ENCODE data around the gene NKRF. TPM values are rescaled to one million over a fixed set of nuclear protein-coding genes. Genes with fewer than 3 reads are reported as not detected.

The NKRF gene
- total and polyA plus RNA-seq, 2 experiments from 2014 or later: 4.2 to 5.1 TPM

DNA sequence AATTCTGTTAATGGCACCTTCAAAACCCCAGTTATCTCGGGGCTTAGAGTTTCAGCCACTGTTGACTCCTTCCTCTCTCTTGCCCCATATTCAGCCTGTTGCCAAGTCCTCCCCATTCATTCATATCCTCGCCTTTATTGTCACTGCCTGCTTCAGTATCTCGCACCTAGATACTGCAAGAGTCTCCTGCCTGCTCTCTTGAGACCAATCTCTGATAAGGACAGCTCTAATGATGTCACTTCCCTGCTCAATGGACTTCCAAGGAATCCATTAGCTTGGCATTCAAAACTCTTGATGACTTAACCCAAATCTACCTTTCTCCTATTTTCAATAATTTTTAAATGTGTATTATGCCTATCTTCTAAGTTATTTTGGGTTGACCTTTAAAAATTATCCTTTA, 33.0 kb downstream of the NKRF start:
- Histone ChIP-seq H3K9me3 (ENCODE audit: low read depth) (no peaks in the 10 kb centered on the region), H3K27ac (peak overlapping the region; percentile 95), H3K36me3 (no peaks in the 10 kb centered on the region), H3K4me1 (ENCODE audit: low read depth) (no peaks in the 10 kb centered on the region), H3K4me3 (peak overlapping the region; percentile 71), H3K27me3 (no peaks in the 10 kb centered on the region)
- DNase-seq (ENCODE audit: low read depth in 1 of 2, low spot score in 1 of 2): no peak
- no peak for TF ChIP-seq CTCF (IDR thresholded peaks at IDR 0.05; ENCODE audit: low read depth, low read length)

DNA sequence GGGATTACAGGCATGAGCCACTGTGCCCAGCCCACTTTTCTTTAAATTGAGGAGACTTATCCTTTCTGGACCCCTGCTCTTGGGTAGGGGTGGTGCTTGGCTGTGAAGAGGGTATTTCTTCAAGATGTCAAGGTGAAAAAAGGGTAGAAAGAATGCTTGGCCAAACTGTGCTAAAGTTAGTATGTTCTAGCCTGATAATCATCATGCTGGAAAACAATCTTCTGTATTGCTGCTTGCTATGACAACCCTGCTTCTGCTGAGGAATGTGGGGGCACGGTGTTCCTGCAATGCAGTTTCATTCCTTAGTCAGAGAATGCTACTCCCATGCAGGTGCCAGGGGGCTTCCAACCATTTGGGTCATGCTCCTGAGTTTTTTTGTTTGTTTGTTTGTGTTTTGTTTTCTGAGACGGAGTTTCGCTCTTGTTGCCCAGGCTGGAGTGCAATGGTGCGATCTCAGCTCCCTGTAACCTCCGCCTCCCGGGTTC, 35.8 kb downstream of the NKRF start:
- Histone ChIP-seq H3K27ac (no peak overlapping the region), H3K36me3 (no peaks in the 10 kb centered on the region), H3K4me3 (no peak overlapping the region), H3K27me3 (no peaks in the 10 kb centered on the region), H3K9me3 (ENCODE audit: low read depth) (no peaks in the 10 kb centered on the region), H3K4me1 (ENCODE audit: low read depth) (no peaks in the 10 kb centered on the region)
- DNase-seq (ENCODE audit: low read depth in 1 of 2, low spot score in 1 of 2): no peak
- no peak for TF ChIP-seq CTCF (IDR thresholded peaks at IDR 0.05; ENCODE audit: low read depth, low read length)

GRCh38 chrX:119565107-119565663, 41.0 kb downstream of the NKRF start, which contains the start of gene STEEP1:
STEEP1 (minus strand) TSS chrX:119565409; CDS start chrX:119565355, 54 bp downstream.
- Histone ChIP-seq H3K36me3 (no peaks in the 10 kb centered on the region), H3K9me3 (ENCODE audit: low read depth) (no peaks in the 10 kb centered on the region), H3K27me3 (no peaks in the 10 kb centered on the region), H3K4me1 (ENCODE audit: low read depth) (no peaks in the 10 kb centered on the region), H3K27ac (peak within 1 kb of the TSS; percentile 70), H3K4me3 (peak within 1 kb of the TSS; percentile 58)
- peak; percentile 91 to 96 for DNase-seq (ENCODE audit: low read depth in 1 of 2, low spot score in 1 of 2)
- TF ChIP-seq CTCF (IDR thresholded peaks at IDR 0.05; ENCODE audit: low read depth, low read length): no peak

- Histone ChIP-seq H3K27ac (no peak overlapping the region), H3K4me3 (no peak overlapping the region), H3K9me3 (ENCODE audit: low read depth) (no peaks in the 10 kb centered on the region), H3K27me3 (no peaks in the 10 kb centered on the region), H3K36me3 (no peaks in the 10 kb centered on the region), H3K4me1 (ENCODE audit: low read depth) (no peaks in the 10 kb centered on the region)
- no peak for TF ChIP-seq CTCF (IDR thresholded peaks at IDR 0.05; ENCODE audit: low read depth, low read length)
- peak in 1 of 2 donors; percentile 65 for DNase-seq (ENCODE audit: low read depth in 1 of 2, low spot score in 1 of 2)
These were observed 53.7 kb downstream of the NKRF start for GRCh38 chrX:119552508-119552907.

- Histone ChIP-seq H3K27me3 (no peaks in the 10 kb centered on the region), H3K4me3 (no peak overlapping the region), H3K9me3 (ENCODE audit: low read depth) (no peaks in the 10 kb centered on the region), H3K27ac (no peak overlapping the region), H3K36me3 (no peaks in the 10 kb centered on the region), H3K4me1 (ENCODE audit: low read depth) (no peaks in the 10 kb centered on the region)
- DNase-seq (ENCODE audit: low read depth in 1 of 2, low spot score in 1 of 2): no peak
- TF ChIP-seq CTCF (IDR thresholded peaks at IDR 0.05; ENCODE audit: low read depth, low read length): no peak
These were observed 56.8 kb downstream of the NKRF start for GRCh38 chrX:119549327-119550016.

Measured in cardiac muscle cell (in vitro differentiated cells and primary cell).